Measurements from ENCODE around the gene CTNNA3. TPM values are rescaled to one million over a fixed set of nuclear protein-coding genes. Genes with fewer than 3 reads are reported as not detected.

Gene CTNNA3
- total RNA-seq, 1 experiment from 2014 or later: 0.85 TPM

GRCh38 chr10:66637273-66638036 is 1058.5 kb downstream of the CTNNA3 start:
- CTCF ChIA-PET: no interaction called here
- DNase-seq (ENCODE audit: low read depth, low spot score): no peak
- BruUV-seq (replicated peaks): no TSS peak
- in situ Hi-C loops (cut with HindIII; ENCODE audit: low pct_unique_long_range_greater_than_20kb, low sequenced_read_pairs): no loop called here
- POLR2A ChIA-PET: no interaction called here
- no peaks in the 10 kb centered on the region for H3K36me3 ChIP-seq (ENCODE audit: control insufficient read depth, insufficient read depth, low read length)
- TF ChIP-seq TCF7L2 (IDR thresholded peaks at IDR 0.05; ENCODE audit: low read depth, low read length): no peak
- TF ChIP-seq CTCF (IDR thresholded peaks at IDR 0.05): no peak
- TF ChIP-seq SIN3A (IDR thresholded peaks at IDR 0.05; ENCODE audit: borderline replicate concordance, insufficient read depth, low read depth, low read length): no peak
- no peak for TF ChIP-seq POLR2AphosphoS5 (IDR thresholded peaks at IDR 0.05; ENCODE audit: low read depth, low read length)
- no peak for TF ChIP-seq REST (IDR thresholded peaks at IDR 0.05; ENCODE audit: insufficient read depth in 1 of 2, low read depth in 2 of 2, low read length in 1 of 2)
- no peaks in the 10 kb centered on the region for H3K4me1 ChIP-seq (ENCODE audit: control insufficient read depth, insufficient read depth, low read length)
- no peaks in the 10 kb centered on the region for H3K27me3 ChIP-seq (ENCODE audit: control insufficient read depth, insufficient read depth, low read length)
- no peaks in the 10 kb centered on the region for H3K9me3 ChIP-seq (ENCODE audit: control insufficient read depth, insufficient read depth, low read depth, low read length)
- intact Hi-C loops (cut with micrococcal nuclease; ENCODE audit: unreplicated experiment): no loop called here
- H3K27ac ChIP-seq (ENCODE audit: low read length): no peak overlapping the region
- no peak overlapping the region for H3K4me3 ChIP-seq (ENCODE audit: low read depth in 2 of 2, low read length in 2 of 2)
- ATAC-seq: no peak

GRCh38 chr10:66629996-66630395 is 1066.0 kb downstream of the CTNNA3 start:
- no peaks in the 10 kb centered on the region for H3K27me3 ChIP-seq (ENCODE audit: control insufficient read depth, insufficient read depth, low read length)
- ATAC-seq: no peak
- in situ Hi-C loops (cut with HindIII; ENCODE audit: low pct_unique_long_range_greater_than_20kb, low sequenced_read_pairs): no loop called here
- ChIA-PET CTCF (no interaction called here), POLR2A (no interaction called here)
- no peaks in the 10 kb centered on the region for H3K4me1 ChIP-seq (ENCODE audit: control insufficient read depth, insufficient read depth, low read length)
- no peak overlapping the region for H3K27ac ChIP-seq (ENCODE audit: low read length)
- H3K4me3 ChIP-seq (ENCODE audit: low read depth in 2 of 2, low read length in 2 of 2): no peak overlapping the region
- no peaks in the 10 kb centered on the region for H3K9me3 ChIP-seq (ENCODE audit: control insufficient read depth, insufficient read depth, low read depth, low read length)
- H3K36me3 ChIP-seq (ENCODE audit: control insufficient read depth, insufficient read depth, low read length): no peaks in the 10 kb centered on the region
- intact Hi-C loops (cut with micrococcal nuclease; ENCODE audit: unreplicated experiment): no loop called here
- DNase-seq (ENCODE audit: low read depth, low spot score): no peak
- BruUV-seq (replicated peaks): no TSS peak
- TF ChIP-seq TCF7L2 (IDR thresholded peaks at IDR 0.05; ENCODE audit: low read depth, low read length): no peak

- H3K4me1 ChIP-seq (ENCODE audit: control insufficient read depth, insufficient read depth, low read length): no peaks in the 10 kb centered on the region
- H3K27me3 ChIP-seq (ENCODE audit: control insufficient read depth, insufficient read depth, low read length): no peaks in the 10 kb centered on the region
- intact Hi-C loops (cut with micrococcal nuclease; ENCODE audit: unreplicated experiment) (no loop called here), in situ Hi-C loops (cut with HindIII; ENCODE audit: low pct_unique_long_range_greater_than_20kb, low sequenced_read_pairs) (no loop called here)
- no peaks in the 10 kb centered on the region for H3K36me3 ChIP-seq (ENCODE audit: control insufficient read depth, insufficient read depth, low read length)
- ATAC-seq (no peak), DNase-seq (ENCODE audit: low read depth, low spot score) (peak; percentile 15)
- ChIA-PET CTCF (no interaction called here), POLR2A (no interaction called here)
- H3K4me3 ChIP-seq (ENCODE audit: low read depth in 2 of 2, low read length in 2 of 2): no peak overlapping the region
- no peak for TF ChIP-seq POLR2AphosphoS5 (IDR thresholded peaks at IDR 0.05; ENCODE audit: low read depth, low read length)
- TF ChIP-seq REST (IDR thresholded peaks at IDR 0.05; ENCODE audit: insufficient read depth in 1 of 2, low read depth in 2 of 2, low read length in 1 of 2): no peak
- no peak for TF ChIP-seq SIN3A (IDR thresholded peaks at IDR 0.05; ENCODE audit: borderline replicate concordance, insufficient read depth, low read depth, low read length)
- TF ChIP-seq TCF7L2 (IDR thresholded peaks at IDR 0.05; ENCODE audit: low read depth, low read length): no peak
- TF ChIP-seq CTCF (IDR thresholded peaks at IDR 0.05): peak; percentile 10; the same call in 1 of the 2 replicates
- no TSS peak for BruUV-seq (replicated peaks)
- H3K9me3 ChIP-seq (ENCODE audit: control insufficient read depth, insufficient read depth, low read depth, low read length): no peaks in the 10 kb centered on the region
- no peak overlapping the region for H3K27ac ChIP-seq (ENCODE audit: low read length)
These were observed 1068.8 kb downstream of the CTNNA3 start for GRCh38 chr10:66627156-66627555.
